ENCODE data around the gene TACSTD2. TPM values are rescaled to one million over a fixed set of nuclear protein-coding genes. Genes with fewer than 3 reads are reported as not detected.
"Not testable (repeated sequence)": the region's sequence is repeated elsewhere in the genome, so short reads cannot be mapped to it uniquely, and the experiment has no call there.

TACSTD2 gene
- total and polyA plus RNA-seq, 4 donors, result 1.6 to 4.8 (median 4.7) TPM

DNA sequence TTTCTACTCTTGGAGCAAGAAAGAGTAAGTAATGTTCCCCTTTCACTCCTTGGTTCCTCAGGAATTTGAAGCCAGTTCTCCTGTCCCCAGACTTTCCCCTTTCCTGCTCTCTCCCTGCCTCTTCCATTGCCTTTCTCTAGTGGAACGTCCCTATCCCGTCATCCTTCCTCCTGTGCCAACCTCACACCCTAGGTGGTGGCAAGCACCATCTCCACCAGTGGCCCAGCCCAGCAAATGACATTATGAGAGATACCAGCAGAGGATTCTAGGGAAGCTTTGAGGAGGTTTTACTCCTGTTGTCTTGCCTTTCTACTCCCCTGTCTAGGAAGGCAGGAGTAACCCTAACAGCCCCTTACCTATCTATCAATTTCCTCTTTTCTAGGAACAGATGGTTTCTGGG lies 8.1 kb upstream of the TACSTD2 start:
- Histone ChIP-seq H3K27ac (ENCODE audit: low read depth in 1 of 2, low read length in 2 of 2) (peak overlapping the region in 1 of 2 donors; percentile 96), H3K4me3 (ENCODE audit: low read length in 2 of 2) (no peak overlapping the region), H3K4me1 (ENCODE audit: control insufficient read depth in 1 of 2, insufficient read depth in 2 of 2, low read length in 2 of 2) (peaks cover 5 to 9% of the 10 kb centered on the region in 2 donors), H3K9me3 (ENCODE audit: control insufficient read depth, low read length) (no peaks in the 10 kb centered on the region), H3K36me3 (ENCODE audit: control insufficient read depth in 1 of 2, insufficient read depth in 2 of 2, low read length in 1 of 2) (no peaks in the 10 kb centered on the region), H3K27me3 (ENCODE audit: control insufficient read depth in 1 of 2, insufficient read depth in 2 of 2, low read length in 1 of 2) (no peaks in the 10 kb centered on the region)
- DNase-seq, result no peak
- no peak for ATAC-seq (ENCODE audit: low FRiP score)
- intact Hi-C loops (cut with DNase I), result loop anchor here (2.0 to 5.0 kb wide), 2 partner anchors 38 kb away; partner anchors contain the start of gene OMA1 (in 2 of the 2)
- 40 to 71% methylated on average over 2 of the region's 2 CpGs for WGBS, 2 donors

GRCh38 chr1:58584082-58584895 lies 7.2 kb upstream of the TACSTD2 start:
- DNase-seq, result peak; percentile 88 to 89

DNA sequence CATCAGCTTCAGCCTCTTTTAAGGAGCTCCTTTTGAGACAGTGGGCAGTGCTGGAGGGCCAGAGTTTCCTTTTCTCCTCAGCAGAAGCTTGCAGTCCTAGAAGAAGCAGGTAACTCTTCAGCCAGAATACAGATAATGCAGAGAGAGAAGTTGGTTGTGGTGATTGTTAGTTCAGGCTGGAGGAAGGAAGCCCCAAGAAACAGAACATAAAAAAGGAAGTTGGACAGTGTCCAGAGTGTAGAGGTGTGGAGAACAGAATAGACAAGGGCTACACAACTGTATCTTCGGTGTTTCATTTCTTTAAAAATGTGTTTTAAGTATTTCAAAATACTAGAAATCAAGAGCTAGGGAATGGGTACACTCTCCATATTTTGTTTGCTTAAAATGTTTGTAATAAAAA lies 6.4 kb upstream of the TACSTD2 start:
- WGBS, 2 donors, result 94 to 97% methylated on average over 1 of the region's 1 CpG
- DNase-seq (no peak), ATAC-seq (ENCODE audit: low FRiP score) (no peak)
- Histone ChIP-seq H3K9me3 (ENCODE audit: control insufficient read depth, low read length) (no peaks in the 10 kb centered on the region), H3K4me3 (ENCODE audit: low read length in 2 of 2) (no peak overlapping the region), H3K4me1 (ENCODE audit: control insufficient read depth in 1 of 2, insufficient read depth in 2 of 2, low read length in 2 of 2) (peaks cover 5 to 9% of the 10 kb centered on the region in 2 donors), H3K27me3 (ENCODE audit: control insufficient read depth in 1 of 2, insufficient read depth in 2 of 2, low read length in 1 of 2) (no peaks in the 10 kb centered on the region), H3K27ac (ENCODE audit: low read depth in 1 of 2, low read length in 2 of 2) (no peak overlapping the region), H3K36me3 (ENCODE audit: control insufficient read depth in 1 of 2, insufficient read depth in 2 of 2, low read length in 1 of 2) (no peaks in the 10 kb centered on the region)
- intact Hi-C loops (cut with DNase I), result no loop called here

More at GRCh38 chr1:58584082-58584895, 7.2 kb upstream of the TACSTD2 start:
- peaks cover 5 to 9% of the 10 kb centered on the region in 2 donors for H3K4me1 ChIP-seq (ENCODE audit: control insufficient read depth in 1 of 2, insufficient read depth in 2 of 2, low read length in 2 of 2)
- intact Hi-C loops (cut with DNase I), result loop anchor here in 1 of 2 donors (2.0 kb wide), 1 partner anchor 37 kb away; the partner anchor contains the start of gene OMA1
- H3K27ac ChIP-seq (ENCODE audit: low read depth in 1 of 2, low read length in 2 of 2), result peak overlapping the region; percentile 78 to 96
- no peaks in the 10 kb centered on the region for H3K27me3 ChIP-seq (ENCODE audit: control insufficient read depth in 1 of 2, insufficient read depth in 2 of 2, low read length in 1 of 2)
- no peak overlapping the region for H3K4me3 ChIP-seq (ENCODE audit: low read length in 2 of 2)
- ATAC-seq (ENCODE audit: low FRiP score), result peak; percentile 93
- no peaks in the 10 kb centered on the region for H3K9me3 ChIP-seq (ENCODE audit: control insufficient read depth, low read length)
- no peaks in the 10 kb centered on the region for H3K36me3 ChIP-seq (ENCODE audit: control insufficient read depth in 1 of 2, insufficient read depth in 2 of 2, low read length in 1 of 2)
- 28% methylated on average over 8 of the region's 8 CpGs for WGBS, 2 donors

DNA sequence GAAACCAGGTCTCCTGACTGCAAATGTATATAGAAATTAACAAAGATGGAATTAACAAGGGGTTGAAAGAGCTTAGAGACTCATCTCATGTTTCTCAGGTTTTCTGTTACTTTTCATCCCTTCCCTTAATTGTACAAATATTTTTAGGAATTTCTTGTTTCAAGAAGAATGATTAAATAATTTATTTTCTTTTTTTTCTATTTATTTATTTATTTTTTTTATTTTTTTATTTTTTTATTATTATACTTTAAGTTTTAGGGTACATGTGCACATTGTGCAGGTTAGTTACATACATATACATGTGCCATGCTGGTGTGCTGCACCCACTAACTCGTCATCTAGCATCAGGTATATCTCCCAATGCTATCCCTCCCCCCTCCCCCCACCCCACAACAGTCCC lies 5.1 kb upstream of the TACSTD2 start:
- H3K36me3 ChIP-seq (ENCODE audit: control insufficient read depth in 1 of 2, insufficient read depth in 2 of 2, low read length in 1 of 2); intact Hi-C loops (cut with DNase I): not testable (repeated sequence)
- WGBS, 2 donors, result 83 to 93% methylated on average over 1 of the region's 1 CpG

GRCh38 chr1:58581641-58582040 lies 4.6 kb upstream of the TACSTD2 start:
- ATAC-seq (ENCODE audit: low FRiP score), result no peak
- Histone ChIP-seq H3K9me3 (ENCODE audit: control insufficient read depth, low read length) (no peaks in the 10 kb centered on the region), H3K36me3 (ENCODE audit: control insufficient read depth in 1 of 2, insufficient read depth in 2 of 2, low read length in 1 of 2) (no peaks in the 10 kb centered on the region), H3K27ac (ENCODE audit: low read depth in 1 of 2, low read length in 2 of 2) (no peak overlapping the region), H3K4me1 (ENCODE audit: control insufficient read depth in 1 of 2, insufficient read depth in 2 of 2, low read length in 2 of 2) (peaks cover 7 to 9% of the 10 kb centered on the region in 2 donors), H3K27me3 (ENCODE audit: control insufficient read depth in 1 of 2, insufficient read depth in 2 of 2, low read length in 1 of 2) (no peaks in the 10 kb centered on the region), H3K4me3 (ENCODE audit: low read length in 2 of 2) (no peak overlapping the region)
- DNase-seq, result no peak
- intact Hi-C loops (cut with DNase I), result no loop called here
- WGBS, 2 donors, result 87 to 89% methylated on average over 2 of the region's 2 CpGs

More for the DNA sequence above, 5.1 kb upstream of the TACSTD2 start:
- not testable (repeated sequence) for H3K9me3 ChIP-seq (ENCODE audit: control insufficient read depth, low read length); H3K27ac ChIP-seq (ENCODE audit: low read depth in 1 of 2, low read length in 2 of 2); ATAC-seq (ENCODE audit: low FRiP score); H3K4me3 ChIP-seq (ENCODE audit: low read length in 2 of 2); H3K27me3 ChIP-seq (ENCODE audit: control insufficient read depth in 1 of 2, insufficient read depth in 2 of 2, low read length in 1 of 2); DNase-seq; H3K4me1 ChIP-seq (ENCODE audit: control insufficient read depth in 1 of 2, insufficient read depth in 2 of 2, low read length in 2 of 2)

GRCh38 chr1:58580186-58580585 lies 3.1 kb upstream of the TACSTD2 start:
- intact Hi-C loops (cut with DNase I), result no loop called here
- no peaks in the 10 kb centered on the region for H3K9me3 ChIP-seq (ENCODE audit: control insufficient read depth, low read length)
- DNase-seq (no peak), ATAC-seq (ENCODE audit: low FRiP score) (no peak)
- H3K36me3 ChIP-seq (ENCODE audit: control insufficient read depth in 1 of 2, insufficient read depth in 2 of 2, low read length in 1 of 2), result no peaks in the 10 kb centered on the region
- no peak overlapping the region for H3K4me3 ChIP-seq (ENCODE audit: low read length in 2 of 2)
- no peak overlapping the region for H3K27ac ChIP-seq (ENCODE audit: low read depth in 1 of 2, low read length in 2 of 2)
- H3K4me1 ChIP-seq (ENCODE audit: control insufficient read depth in 1 of 2, insufficient read depth in 2 of 2, low read length in 2 of 2), result peaks cover 6 to 7% of the 10 kb centered on the region in 2 donors
- H3K27me3 ChIP-seq (ENCODE audit: control insufficient read depth in 1 of 2, insufficient read depth in 2 of 2, low read length in 1 of 2), result no peaks in the 10 kb centered on the region
- WGBS, 2 donors, result 43 to 55% methylated on average over 1 of the region's 1 CpG

GRCh38 chr1:58577654-58578030 lies 590 bp upstream of the TACSTD2 start:
- Histone ChIP-seq H3K4me1 (ENCODE audit: control insufficient read depth in 1 of 2, insufficient read depth in 2 of 2, low read length in 2 of 2) (peaks cover 0 to 2% of the 10 kb centered on the region in 2 donors), H3K27ac (ENCODE audit: low read depth in 1 of 2, low read length in 2 of 2) (no peak overlapping the region), H3K9me3 (ENCODE audit: control insufficient read depth, low read length) (no peaks in the 10 kb centered on the region), H3K4me3 (ENCODE audit: low read length in 2 of 2) (peak overlapping the region in 1 of 2 donors; percentile 29), H3K36me3 (ENCODE audit: control insufficient read depth in 1 of 2, insufficient read depth in 2 of 2, low read length in 1 of 2) (no peaks in the 10 kb centered on the region), H3K27me3 (ENCODE audit: control insufficient read depth in 1 of 2, insufficient read depth in 2 of 2, low read length in 1 of 2) (no peaks in the 10 kb centered on the region)
- no peak for DNase-seq
- 28 to 38% methylated on average over 3 of the region's 3 CpGs for WGBS, 2 donors
- ATAC-seq (ENCODE audit: low FRiP score), result no peak
- intact Hi-C loops (cut with DNase I), result loop anchor here in 1 of 2 donors (5.0 kb wide), 1 partner anchor 75 kb away; no protein-coding TSS in a partner anchor

- Histone ChIP-seq H3K27me3 (ENCODE audit: control insufficient read depth in 1 of 2, insufficient read depth in 2 of 2, low read length in 1 of 2) (no peaks in the 10 kb centered on the region), H3K4me1 (ENCODE audit: control insufficient read depth in 1 of 2, insufficient read depth in 2 of 2, low read length in 2 of 2) (peaks cover 0 to 2% of the 10 kb centered on the region in 2 donors), H3K36me3 (ENCODE audit: control insufficient read depth in 1 of 2, insufficient read depth in 2 of 2, low read length in 1 of 2) (no peaks in the 10 kb centered on the region), H3K4me3 (ENCODE audit: low read length in 2 of 2) (peak overlapping the region in 1 of 2 donors; percentile 29), H3K27ac (ENCODE audit: low read depth in 1 of 2, low read length in 2 of 2) (no peak overlapping the region), H3K9me3 (ENCODE audit: control insufficient read depth, low read length) (no peaks in the 10 kb centered on the region)
- intact Hi-C loops (cut with DNase I), result loop anchor here in 1 of 2 donors (5.0 kb wide), 1 partner anchor 76 kb away; no protein-coding TSS in a partner anchor
- peak; percentile 42 for ATAC-seq (ENCODE audit: low FRiP score)
- WGBS, 2 donors, result 4 to 10% methylated on average over 38 to 43 of the region's 43 CpGs
- peak; percentile 51 to 81 for DNase-seq
Measured at GRCh38 chr1:58576325-58576726, 726 bp downstream of the TACSTD2 start.

Measured in aorta (tissue), 5 donors.